ENCODE measurements around the gene UBE2D2. TPM values are rescaled to one million over a fixed set of nuclear protein-coding genes. Genes with fewer than 3 reads are reported as not detected.

UBE2D2 gene
- total and polyA plus RNA-seq, 10 of the 15 experiments (the other 5 are each of a cell fraction or from before 2014, with no cell fraction given): 58.6 to 245 (median 128) TPM

DNA sequence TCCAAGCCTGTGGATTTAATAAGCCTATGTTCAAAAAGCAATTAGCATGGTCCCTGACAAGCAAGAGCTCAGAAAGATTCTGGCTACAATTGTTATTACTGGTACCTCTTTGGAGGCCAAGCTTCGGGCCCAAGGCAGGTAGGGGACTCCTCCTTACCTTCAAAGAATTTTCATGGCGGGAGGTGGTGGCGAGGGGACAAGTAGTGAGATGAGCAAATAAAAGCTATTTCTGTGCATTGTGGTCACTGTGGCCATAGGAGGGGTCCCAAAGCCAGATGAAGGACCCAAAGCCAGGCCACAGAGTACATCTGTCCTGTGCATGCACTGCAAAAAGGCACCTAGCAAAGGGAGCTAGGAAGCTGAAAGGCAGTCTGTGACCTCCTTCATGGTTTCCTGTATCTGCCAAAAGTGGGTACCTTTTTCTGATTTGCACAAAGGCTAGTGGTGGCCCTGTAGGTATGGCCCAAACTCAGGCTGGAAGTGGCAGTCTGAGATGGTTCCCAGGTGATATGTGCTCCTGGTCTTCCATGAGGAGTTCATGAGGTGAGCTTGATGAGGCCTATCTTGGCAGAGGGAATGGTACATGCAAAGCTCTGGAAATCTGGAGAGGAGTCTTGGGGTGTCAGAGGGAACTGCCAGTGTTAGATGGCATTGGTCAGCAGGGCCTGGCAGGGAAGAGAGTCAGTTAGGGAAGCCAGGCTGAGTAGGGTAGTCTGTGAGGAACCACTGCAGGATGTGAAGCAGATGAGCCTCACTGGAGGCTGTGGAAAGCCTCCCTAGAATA is 83.7 kb downstream of the UBE2D2 start (continued):
- no peak for TF ChIP-seq DPF2 (IDR thresholded peaks at IDR 0.05)

DNA sequence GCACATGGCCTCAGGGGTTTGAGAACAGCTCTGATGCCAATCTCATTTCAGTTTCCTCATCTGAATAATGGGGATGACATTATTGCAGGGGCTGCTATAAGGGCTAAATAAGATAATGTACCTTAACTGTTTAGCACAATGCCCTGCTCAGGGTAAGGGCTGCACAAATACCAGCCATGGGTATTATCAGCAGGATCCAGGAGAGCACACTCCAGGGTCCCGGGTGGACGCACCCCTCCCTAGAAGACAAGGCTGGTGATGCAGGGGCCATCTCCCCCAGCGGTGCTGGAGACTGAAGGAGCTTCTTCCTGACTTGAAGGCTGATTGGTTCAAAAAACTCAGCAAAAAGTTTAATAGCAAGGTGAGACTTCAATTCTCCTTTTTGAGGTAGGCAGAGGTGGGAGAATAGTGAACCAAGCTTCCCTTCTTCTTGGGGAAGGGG is 84.3 kb downstream of the UBE2D2 start:
- in situ Hi-C loops (cut with MboI) (no loop called here), intact Hi-C loops (cut with micrococcal nuclease; ENCODE audit: unreplicated experiment) (no loop called here)
- no peak overlapping the region for H3K27ac ChIP-seq (ENCODE audit: control insufficient read depth, insufficient read depth)
- TF ChIP-seq, protein P1, sequence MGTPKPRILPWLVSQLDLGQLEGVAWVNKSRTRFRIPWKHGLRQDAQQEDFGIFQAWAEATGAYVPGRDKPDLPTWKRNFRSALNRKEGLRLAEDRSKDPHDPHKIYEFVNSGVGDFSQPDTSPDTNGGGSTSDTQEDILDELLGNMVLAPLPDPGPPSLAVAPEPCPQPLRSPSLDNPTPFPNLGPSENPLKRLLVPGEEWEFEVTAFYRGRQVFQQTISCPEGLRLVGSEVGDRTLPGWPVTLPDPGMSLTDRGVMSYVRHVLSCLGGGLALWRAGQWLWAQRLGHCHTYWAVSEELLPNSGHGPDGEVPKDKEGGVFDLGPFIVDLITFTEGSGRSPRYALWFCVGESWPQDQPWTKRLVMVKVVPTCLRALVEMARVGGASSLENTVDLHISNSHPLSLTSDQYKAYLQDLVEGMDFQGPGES (IDR thresholded peaks at IDR 0.05): no peak
- TF ChIP-seq CBX3 (IDR thresholded peaks at IDR 0.05; ENCODE audit: borderline replicate concordance, low read depth): no peak
- TF ChIP-seq POLR2AphosphoS2 (IDR thresholded peaks at IDR 0.05; ENCODE audit: low read depth, low read length): no peak
- TF ChIP-seq, protein P2, sequence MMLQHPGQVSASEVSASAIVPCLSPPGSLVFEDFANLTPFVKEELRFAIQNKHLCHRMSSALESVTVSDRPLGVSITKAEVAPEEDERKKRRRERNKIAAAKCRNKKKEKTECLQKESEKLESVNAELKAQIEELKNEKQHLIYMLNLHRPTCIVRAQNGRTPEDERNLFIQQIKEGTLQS (IDR thresholded peaks at IDR 0.05; ENCODE audit: borderline replicate concordance, extremely low read depth, low read depth, low read length): no peak
- TF ChIP-seq, protein P3, sequence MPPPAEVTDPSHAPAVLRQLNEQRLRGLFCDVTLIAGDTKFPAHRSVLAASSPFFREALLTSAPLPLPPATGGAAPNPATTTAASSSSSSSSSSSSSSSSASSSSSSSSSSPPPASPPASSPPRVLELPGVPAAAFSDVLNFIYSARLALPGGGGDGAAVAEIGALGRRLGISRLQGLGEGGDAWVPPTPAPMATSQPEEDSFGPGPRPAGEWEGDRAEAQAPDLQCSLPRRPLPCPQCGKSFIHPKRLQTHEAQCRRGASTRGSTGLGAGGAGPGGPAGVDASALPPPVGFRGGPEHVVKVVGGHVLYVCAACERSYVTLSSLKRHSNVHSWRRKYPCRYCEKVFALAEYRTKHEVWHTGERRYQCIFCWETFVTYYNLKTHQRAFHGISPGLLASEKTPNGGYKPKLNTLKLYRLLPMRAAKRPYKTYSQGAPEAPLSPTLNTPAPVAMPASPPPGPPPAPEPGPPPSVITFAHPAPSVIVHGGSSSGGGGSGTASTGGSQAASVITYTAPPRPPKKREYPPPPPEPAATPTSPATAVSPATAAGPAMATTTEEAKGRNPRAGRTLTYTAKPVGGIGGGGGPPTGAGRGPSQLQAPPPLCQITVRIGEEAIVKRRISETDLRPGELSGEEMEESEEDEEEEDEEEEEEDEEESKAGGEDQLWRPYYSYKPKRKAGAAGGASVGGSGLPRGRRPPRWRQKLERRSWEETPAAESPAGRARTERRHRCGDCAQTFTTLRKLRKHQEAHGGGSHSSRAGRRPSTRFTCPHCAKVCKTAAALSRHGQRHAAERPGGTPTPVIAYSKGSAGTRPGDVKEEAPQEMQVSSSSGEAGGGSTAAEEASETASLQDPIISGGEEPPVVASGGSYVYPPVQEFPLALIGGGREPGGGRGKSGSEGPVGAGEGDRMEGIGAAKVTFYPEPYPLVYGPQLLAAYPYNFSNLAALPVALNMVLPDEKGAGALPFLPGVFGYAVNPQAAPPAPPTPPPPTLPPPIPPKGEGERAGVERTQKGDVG (CRISPR knock-in tag; IDR thresholded peaks at IDR 0.05): no peak
- TF ChIP-seq IKZF1 (conservative IDR thresholded peaks at IDR 0.05): no peak
- TF ChIP-seq CBFB (IDR thresholded peaks at IDR 0.05; ENCODE audit: low read depth): no peak
- no peak for TF ChIP-seq IKZF2 (IDR thresholded peaks at IDR 0.05)
- no peak for TF ChIP-seq RCOR1 (conservative IDR thresholded peaks at IDR 0.05; ENCODE audit: low read depth, low read length)
- no peak for TF ChIP-seq MEF2A (IDR thresholded peaks at IDR 0.05; ENCODE audit: insufficient read depth, low read depth, low read length)
- DNase-seq (ENCODE audit: low read depth, low spot score) (no peak), ATAC-seq (no peak), FAIRE-seq (no peak)
- ChIA-PET RAD21 (ENCODE audit: unreplicated experiment) (interaction anchor here (0.6 to 1.6 kb wide), 3 partner anchors 8 to 45 kb away, joined by 4 to 6 read pairs (median 5); no protein-coding TSS in a partner anchor), CTCF (interaction anchor here (0.7 to 1.8 kb wide), 5 partner anchors 11 to 120 kb away, joined by 3 to 12 read pairs (median 6); no protein-coding TSS in a partner anchor), POLR2A (interaction anchor here (0.6 to 1.3 kb wide), 5 partner anchors 8 to 188 kb away, joined by 3 to 4 read pairs (median 3); no protein-coding TSS in a partner anchor), SMC1A (ENCODE audit: uncharacterized antibody, unreplicated experiment) (interaction anchor here (0.9 to 1.6 kb wide), 4 partner anchors 10 to 64 kb away, joined by 3 to 7 read pairs (median 3); no protein-coding TSS in a partner anchor)
- H3K9ac ChIP-seq (ENCODE audit: control insufficient read depth, insufficient read depth, low read length): no peak overlapping the region
- no peaks in the 10 kb centered on the region for H3K27me3 ChIP-seq (replicated peaks in 1 of 2; ENCODE audit: control insufficient read depth in 2 of 2, insufficient read depth in 2 of 2, low read length in 1 of 2)
- no peaks in the 10 kb centered on the region for H3K36me3 ChIP-seq (ENCODE audit: control insufficient read depth in 2 of 2, insufficient read depth in 2 of 2, low read length in 1 of 2)
- H3K4me2 ChIP-seq (ENCODE audit: control insufficient read depth, insufficient read depth): no peak overlapping the region
- no peak overlapping the region for H3K4me3 ChIP-seq
- H3K79me2 ChIP-seq (ENCODE audit: control insufficient read depth, insufficient read depth, low read length): peaks cover 30% of the 10 kb centered on the region
- WGBS (ENCODE audit: insufficient coverage, insufficient replicate concordance, low lambda C conversion rate, missing lambda C conversion rate): 98% methylated on average over 3 of the region's 3 CpGs
- no peaks in the 10 kb centered on the region for H3K9me3 ChIP-seq (replicated peaks; ENCODE audit: control insufficient read depth, insufficient read depth, low read length)
- no peak overlapping the region for H2AFZ ChIP-seq (ENCODE audit: control insufficient read depth, low read depth, low read length)
- H4K20me1 ChIP-seq (ENCODE audit: control insufficient read depth, insufficient read depth): no peaks in the 10 kb centered on the region
- BruUV-seq (replicated peaks): no TSS peak
- H3K4me1 ChIP-seq (ENCODE audit: control insufficient read depth, insufficient read depth, low read length): peaks cover 18% of the 10 kb centered on the region
